ENCODE measurements around the gene PDLIM1.

The PDLIM1 gene

DNA sequence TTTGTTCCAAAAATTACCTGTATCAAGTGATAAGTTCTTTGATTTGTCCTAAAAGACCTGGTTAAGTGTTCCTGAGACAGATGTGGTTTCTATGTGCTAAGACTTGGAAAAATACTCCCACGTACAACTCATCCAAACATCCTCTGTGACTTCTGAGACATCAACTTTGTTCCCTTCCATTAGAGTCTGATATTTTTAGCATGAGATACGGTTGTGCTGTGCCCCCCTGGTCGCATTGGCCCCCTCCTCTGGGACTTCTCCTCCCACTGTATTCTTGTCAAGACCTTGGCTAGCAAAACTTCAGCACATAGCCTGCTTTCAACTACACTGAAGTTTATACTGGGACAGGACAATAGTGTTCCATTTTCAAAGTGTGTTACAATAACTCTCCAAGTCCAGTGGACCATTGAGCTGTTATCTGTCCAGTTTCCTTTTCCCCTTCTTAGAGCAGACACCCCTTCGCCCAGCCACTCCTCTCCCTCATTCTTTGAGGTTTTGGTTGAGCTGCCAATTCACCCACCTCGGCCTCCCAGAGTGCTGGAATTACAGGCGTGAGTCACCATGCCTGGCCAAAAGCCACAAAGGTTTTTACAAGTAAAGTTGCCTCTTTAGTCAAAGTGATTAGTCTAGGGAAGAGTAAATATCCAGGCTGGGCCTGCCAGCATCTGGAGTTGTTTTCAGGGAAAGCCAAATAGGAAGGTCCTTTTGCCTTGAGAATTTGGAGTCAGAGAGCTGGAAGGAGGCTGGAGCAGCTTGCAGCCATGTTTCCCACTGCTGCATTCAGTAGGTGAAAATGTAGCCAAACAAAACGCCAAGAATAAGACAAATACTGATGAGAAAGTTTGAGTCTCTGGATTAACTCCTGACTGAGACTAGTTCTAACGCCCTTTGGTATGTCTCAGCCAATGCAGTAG, 17.8 kb upstream of the PDLIM1 start:
- in situ Hi-C loops (cut with MboI; ENCODE audit: low sequenced_read_pairs, unreplicated experiment), result no loop called here
- no peak for DNase-seq (ENCODE audit: low spot score)
- TF ChIP-seq, protein P1, sequence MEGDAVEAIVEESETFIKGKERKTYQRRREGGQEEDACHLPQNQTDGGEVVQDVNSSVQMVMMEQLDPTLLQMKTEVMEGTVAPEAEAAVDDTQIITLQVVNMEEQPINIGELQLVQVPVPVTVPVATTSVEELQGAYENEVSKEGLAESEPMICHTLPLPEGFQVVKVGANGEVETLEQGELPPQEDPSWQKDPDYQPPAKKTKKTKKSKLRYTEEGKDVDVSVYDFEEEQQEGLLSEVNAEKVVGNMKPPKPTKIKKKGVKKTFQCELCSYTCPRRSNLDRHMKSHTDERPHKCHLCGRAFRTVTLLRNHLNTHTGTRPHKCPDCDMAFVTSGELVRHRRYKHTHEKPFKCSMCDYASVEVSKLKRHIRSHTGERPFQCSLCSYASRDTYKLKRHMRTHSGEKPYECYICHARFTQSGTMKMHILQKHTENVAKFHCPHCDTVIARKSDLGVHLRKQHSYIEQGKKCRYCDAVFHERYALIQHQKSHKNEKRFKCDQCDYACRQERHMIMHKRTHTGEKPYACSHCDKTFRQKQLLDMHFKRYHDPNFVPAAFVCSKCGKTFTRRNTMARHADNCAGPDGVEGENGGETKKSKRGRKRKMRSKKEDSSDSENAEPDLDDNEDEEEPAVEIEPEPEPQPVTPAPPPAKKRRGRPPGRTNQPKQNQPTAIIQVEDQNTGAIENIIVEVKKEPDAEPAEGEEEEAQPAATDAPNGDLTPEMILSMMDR (IDR thresholded peaks at IDR 0.05; ENCODE audit: borderline replicate concordance, control extremely low read depth, extremely low read depth, insufficient read depth, missing control alignments), result no peak

DNA sequence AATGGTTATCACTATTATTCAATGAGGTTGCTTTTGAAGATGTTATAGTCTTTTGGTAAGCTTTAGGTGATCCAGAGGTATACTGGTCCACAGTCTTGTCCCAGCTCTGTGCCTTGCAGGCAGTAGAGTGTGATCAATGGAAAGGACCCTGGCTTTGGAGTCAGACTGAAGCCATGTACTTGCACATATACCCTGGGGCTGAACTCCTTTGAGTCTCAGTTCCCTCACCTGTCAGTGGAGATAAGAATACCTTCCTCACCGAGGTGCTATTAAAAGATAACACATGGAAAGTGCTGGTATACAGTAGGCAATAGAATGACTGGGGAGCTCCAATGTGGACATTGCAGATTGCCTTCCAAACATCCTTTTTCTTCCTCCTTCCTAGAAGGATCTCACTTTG, 16.0 kb upstream of the PDLIM1 start:
- in situ Hi-C loops (cut with MboI; ENCODE audit: low sequenced_read_pairs, unreplicated experiment), result no loop called here
- no peak for DNase-seq (ENCODE audit: low spot score)
- TF ChIP-seq, protein P1 (IDR thresholded peaks at IDR 0.05; ENCODE audit: borderline replicate concordance, control extremely low read depth, extremely low read depth, insufficient read depth, missing control alignments), result no peak

DNA sequence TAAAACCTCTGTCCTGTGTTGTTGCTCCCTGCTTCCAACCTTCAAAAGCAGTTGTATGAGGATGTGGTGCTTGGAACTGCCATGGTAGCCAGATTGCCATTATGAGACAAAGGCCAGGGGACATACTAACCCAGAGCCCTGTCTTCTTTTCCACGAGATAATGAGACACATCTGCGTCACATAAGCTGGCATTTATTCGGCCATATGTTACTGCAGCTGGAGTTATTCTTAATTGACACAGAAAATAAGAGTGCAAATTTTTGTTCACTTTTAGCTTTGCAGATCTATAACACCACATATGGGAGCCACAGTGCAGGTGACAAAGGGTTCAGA, 15.5 kb upstream of the PDLIM1 start:
- DNase-seq (ENCODE audit: low spot score), result no peak
- in situ Hi-C loops (cut with MboI; ENCODE audit: low sequenced_read_pairs, unreplicated experiment), result no loop called here

DNA sequence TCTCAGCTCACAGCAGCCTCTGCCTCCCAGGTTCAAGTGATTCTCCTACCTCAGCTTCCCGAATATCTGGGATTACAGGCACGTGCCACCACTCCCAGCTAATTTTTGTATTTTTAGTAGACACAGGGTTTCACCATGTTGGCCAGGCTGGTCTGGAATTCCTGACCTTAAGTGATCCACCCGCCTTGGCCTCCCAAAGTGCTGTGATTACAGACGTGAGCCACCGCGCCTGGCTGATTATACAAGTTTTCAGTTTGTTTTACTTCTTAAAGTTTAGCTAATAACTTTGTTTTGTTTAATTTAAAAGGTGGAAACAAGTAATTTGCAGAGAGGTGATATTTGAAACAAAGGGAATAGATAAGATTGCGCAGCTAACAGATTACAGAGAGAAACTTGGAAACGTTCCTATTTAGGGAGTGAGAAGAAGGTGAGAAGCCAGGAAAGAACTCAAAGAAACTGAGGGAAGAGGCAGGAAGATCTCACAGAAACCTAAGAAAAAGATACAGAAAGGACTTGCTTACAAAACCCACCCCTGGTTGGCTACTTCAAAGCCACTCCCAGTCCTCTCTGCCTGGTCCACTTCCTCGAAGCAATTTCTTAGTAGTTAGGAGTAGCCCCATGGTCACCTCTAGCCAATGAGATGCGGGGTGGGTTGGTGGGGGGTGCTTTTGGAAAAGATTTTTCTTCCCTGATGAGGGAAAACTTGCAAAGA, 15.0 kb upstream of the PDLIM1 start:
- DNase-seq (ENCODE audit: low spot score), result no peak
- in situ Hi-C loops (cut with MboI; ENCODE audit: low sequenced_read_pairs, unreplicated experiment), result no loop called here
- TF ChIP-seq, protein P1 (IDR thresholded peaks at IDR 0.05; ENCODE audit: borderline replicate concordance, control extremely low read depth, extremely low read depth, insufficient read depth, missing control alignments), result no peak

More for the DNA sequence above, 15.5 kb upstream of the PDLIM1 start:
- TF ChIP-seq, protein P1 (IDR thresholded peaks at IDR 0.05; ENCODE audit: borderline replicate concordance, control extremely low read depth, extremely low read depth, insufficient read depth, missing control alignments), result no peak

DNA sequence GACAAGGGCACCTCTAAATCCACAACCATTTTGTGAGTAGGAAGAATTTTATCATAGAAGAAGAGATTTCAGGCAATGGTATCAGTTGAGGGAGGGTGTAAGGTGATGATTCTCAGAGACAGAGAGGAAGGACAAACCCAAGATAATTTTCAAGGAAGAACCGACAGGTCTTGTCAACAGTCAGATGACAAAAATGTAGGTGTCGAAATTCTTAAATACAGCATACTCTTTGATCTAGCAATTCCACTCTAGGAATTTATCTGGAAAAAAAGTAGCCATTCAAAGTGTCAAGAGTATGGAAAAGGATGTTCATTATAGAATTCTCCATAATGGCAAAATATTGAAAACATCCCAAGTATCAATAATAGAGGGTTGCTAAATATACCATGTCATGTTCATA, 14.2 kb upstream of the PDLIM1 start:
- TF ChIP-seq, protein P1 (IDR thresholded peaks at IDR 0.05; ENCODE audit: borderline replicate concordance, control extremely low read depth, extremely low read depth, insufficient read depth, missing control alignments), result no peak
- DNase-seq (ENCODE audit: low spot score), result no peak
- in situ Hi-C loops (cut with MboI; ENCODE audit: low sequenced_read_pairs, unreplicated experiment), result no loop called here

DNA sequence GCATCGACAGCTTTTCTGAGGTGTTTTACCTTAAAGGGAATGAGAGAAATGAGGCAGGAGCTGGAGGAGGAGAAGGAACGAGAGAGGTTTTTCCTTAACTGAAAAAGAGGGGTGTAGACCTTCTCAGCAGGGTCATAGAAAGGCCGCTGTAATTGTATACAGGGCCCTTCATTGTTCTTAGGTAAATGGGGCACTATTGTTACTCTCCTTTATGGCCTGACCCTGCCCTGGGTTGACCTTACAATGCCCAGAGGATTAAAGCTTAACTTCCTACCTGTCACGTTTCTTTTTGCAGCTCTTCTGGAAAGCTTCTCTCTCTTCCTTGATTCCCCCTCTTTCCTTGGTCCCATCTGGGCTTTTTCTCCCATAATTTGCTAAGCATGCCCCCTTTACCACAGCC, 13.7 kb upstream of the PDLIM1 start:
- TF ChIP-seq, protein P1 (IDR thresholded peaks at IDR 0.05; ENCODE audit: borderline replicate concordance, control extremely low read depth, extremely low read depth, insufficient read depth, missing control alignments), result no peak
- DNase-seq (ENCODE audit: low spot score), result no peak
- in situ Hi-C loops (cut with MboI; ENCODE audit: low sequenced_read_pairs, unreplicated experiment), result no loop called here
